Measurements from ENCODE around the gene ATP13A2. TPM values are rescaled to one million over a fixed set of nuclear protein-coding genes. Genes with fewer than 3 reads are reported as not detected.
A peak's percentile ranks its signal among the peaks of the same experiment; 100 is the strongest.
"Not testable (repeated sequence)": the region's sequence is repeated elsewhere in the genome, so short reads cannot be mapped to it uniquely, and the experiment has no call there.

Gene ATP13A2
- total RNA-seq, 4 donors from 2014 or later, result 42.7 to 62.0 (median 47.3) TPM

DNA sequence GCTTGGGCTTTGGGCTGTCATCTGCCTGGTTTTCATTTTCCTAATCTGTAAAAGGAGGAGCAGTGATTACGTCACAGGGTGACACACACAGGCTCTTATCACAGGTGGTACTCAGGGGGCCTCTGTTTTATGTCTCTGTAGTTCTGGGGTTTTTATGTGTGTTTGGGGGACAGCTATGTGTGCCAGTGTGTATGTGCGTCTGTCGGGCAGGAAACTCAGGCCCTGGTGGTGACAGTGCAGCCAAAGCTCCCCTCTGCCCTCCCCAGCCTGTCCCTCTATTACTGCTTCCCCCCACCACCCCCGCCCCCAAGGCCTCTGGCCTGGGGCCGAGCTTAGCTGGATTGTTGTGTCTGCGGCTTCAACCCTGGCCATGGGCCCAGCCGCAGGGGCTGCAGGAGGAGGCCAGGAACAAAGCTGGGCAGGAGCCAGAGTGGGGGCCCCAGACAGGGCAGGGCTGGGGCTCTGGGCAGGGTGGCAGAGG, 44.6 kb downstream of the ATP13A2 start:
- TF ChIP-seq, protein P1, sequence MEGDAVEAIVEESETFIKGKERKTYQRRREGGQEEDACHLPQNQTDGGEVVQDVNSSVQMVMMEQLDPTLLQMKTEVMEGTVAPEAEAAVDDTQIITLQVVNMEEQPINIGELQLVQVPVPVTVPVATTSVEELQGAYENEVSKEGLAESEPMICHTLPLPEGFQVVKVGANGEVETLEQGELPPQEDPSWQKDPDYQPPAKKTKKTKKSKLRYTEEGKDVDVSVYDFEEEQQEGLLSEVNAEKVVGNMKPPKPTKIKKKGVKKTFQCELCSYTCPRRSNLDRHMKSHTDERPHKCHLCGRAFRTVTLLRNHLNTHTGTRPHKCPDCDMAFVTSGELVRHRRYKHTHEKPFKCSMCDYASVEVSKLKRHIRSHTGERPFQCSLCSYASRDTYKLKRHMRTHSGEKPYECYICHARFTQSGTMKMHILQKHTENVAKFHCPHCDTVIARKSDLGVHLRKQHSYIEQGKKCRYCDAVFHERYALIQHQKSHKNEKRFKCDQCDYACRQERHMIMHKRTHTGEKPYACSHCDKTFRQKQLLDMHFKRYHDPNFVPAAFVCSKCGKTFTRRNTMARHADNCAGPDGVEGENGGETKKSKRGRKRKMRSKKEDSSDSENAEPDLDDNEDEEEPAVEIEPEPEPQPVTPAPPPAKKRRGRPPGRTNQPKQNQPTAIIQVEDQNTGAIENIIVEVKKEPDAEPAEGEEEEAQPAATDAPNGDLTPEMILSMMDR (IDR thresholded peaks at IDR 0.05), result no peak
- TF ChIP-seq EP300 (IDR thresholded peaks at IDR 0.05) (no peak), POLR2A (IDR thresholded peaks at IDR 0.05) (no peak), POLR2AphosphoS5 (IDR thresholded peaks at IDR 0.05) (no peak)
- no peaks in the 10 kb centered on the region for H3K9me3 ChIP-seq
- peaks cover 4% of the 10 kb centered on the region for H3K4me1 ChIP-seq
- no peak overlapping the region for H3K4me3 ChIP-seq
- no peak for DNase-seq (ENCODE audit: low spot score in 2 of 2)
- H3K36me3 ChIP-seq, result peaks cover 21% of the 10 kb centered on the region
- no peak overlapping the region for H3K27ac ChIP-seq
- WGBS, result 44% methylated on average over 7 of the region's 7 CpGs
- no peaks in the 10 kb centered on the region for H3K27me3 ChIP-seq

DNA sequence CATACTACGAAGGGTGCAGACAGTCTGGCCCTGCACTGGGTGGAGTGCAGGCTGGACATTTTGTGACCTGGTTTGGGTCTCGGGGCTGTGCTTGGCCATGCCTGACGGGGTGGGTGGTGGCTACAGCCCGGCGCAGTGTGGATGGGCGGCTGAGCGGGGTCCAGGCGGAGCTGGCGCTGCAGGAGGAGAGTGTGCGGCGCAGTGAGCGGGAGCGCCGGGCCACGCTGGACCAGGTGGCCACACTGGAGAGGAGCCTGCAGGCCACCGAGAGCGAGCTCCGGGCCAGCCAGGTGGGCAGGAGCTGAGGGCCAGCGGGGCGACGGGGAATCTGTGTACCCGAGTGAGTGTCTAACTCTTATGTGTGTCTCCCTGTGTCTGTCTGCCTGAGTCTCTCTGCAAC, 45.4 kb downstream of the ATP13A2 start:
- DNase-seq (ENCODE audit: low spot score in 2 of 2), result no peak
- Histone ChIP-seq H3K9me3 (no peaks in the 10 kb centered on the region), H3K4me3 (no peak overlapping the region), H3K27me3 (no peaks in the 10 kb centered on the region), H3K27ac (no peak overlapping the region), H3K36me3 (peaks cover 21% of the 10 kb centered on the region), H3K4me1 (peaks cover 1% of the 10 kb centered on the region)
- no peak for TF ChIP-seq POLR2AphosphoS5 (IDR thresholded peaks at IDR 0.05)
- no peak for TF ChIP-seq EP300 (IDR thresholded peaks at IDR 0.05)
- TF ChIP-seq POLR2A (IDR thresholded peaks at IDR 0.05), result no peak
- TF ChIP-seq, protein P1 (IDR thresholded peaks at IDR 0.05), result no peak
- 97% methylated on average over 12 of the region's 22 CpGs for WGBS

DNA sequence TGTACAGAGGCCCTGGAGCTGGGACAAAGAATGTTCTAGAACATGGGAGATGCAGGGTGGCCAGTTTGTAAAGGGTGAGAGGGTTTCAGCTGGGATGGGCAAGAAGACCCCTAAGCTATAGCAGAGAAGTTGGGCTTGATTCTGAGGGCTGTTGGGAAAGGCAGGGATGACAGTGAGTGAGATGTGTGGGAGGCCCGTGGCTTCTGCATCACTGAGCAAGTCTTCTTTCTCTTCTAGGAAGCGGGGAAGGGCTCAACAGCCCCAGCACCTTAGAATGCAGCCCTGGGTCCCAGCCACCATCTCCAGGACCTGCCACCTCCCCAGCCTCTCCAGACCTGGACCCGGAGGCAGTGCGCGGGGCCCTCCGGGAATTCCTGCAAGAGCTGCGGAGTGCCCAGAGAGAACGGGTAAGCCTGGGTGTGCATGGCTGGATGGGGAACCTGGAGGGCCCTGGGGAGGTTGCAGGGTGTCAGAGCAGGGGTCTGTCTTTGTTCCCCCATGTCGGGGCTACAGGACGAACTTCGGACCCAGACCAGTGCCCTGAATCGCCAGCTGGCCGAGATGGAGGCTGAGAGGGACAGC, 46.2 kb downstream of the ATP13A2 start:
- TF ChIP-seq, protein P1 (IDR thresholded peaks at IDR 0.05), result no peak
- TF ChIP-seq POLR2AphosphoS5 (IDR thresholded peaks at IDR 0.05) (no peak), EP300 (IDR thresholded peaks at IDR 0.05) (no peak), POLR2A (IDR thresholded peaks at IDR 0.05) (no peak)
- Histone ChIP-seq H3K27me3 (no peaks in the 10 kb centered on the region), H3K4me3 (no peak overlapping the region), H3K27ac (no peak overlapping the region), H3K4me1 (peaks cover 8% of the 10 kb centered on the region), H3K36me3 (peaks cover 21% of the 10 kb centered on the region), H3K9me3 (no peaks in the 10 kb centered on the region)
- WGBS, result 94% methylated on average over 13 of the region's 13 CpGs
- no peak for DNase-seq (ENCODE audit: low spot score in 2 of 2)

DNA sequence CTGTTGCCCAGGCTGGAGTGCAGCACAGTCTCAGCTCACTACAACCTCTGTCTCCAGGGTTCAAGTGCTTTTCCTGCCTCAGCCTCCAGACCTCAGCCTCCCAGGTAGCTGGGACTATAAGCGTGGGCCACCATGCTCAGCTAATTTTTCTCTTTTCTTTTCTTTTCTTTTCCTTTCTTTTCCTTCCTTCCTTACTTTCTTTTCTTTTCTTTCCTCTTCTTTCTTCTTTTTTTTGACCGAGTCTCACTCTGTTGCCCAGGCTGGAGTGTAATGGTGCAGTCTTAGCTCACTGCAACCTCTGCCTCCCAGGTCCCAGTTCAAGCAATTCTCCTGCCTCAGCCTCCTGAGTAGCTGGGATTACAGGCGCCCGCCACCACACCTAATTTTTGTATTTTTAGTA, 47.6 kb downstream of the ATP13A2 start:
- over 99% methylated on average over 4 of the region's 4 CpGs for WGBS
- not testable (repeated sequence) for H3K9me3 ChIP-seq; H3K27ac ChIP-seq; DNase-seq (ENCODE audit: low spot score in 2 of 2); H3K27me3 ChIP-seq; H3K4me3 ChIP-seq
- peaks cover 11% of the 10 kb centered on the region for H3K4me1 ChIP-seq
- peaks cover 21% of the 10 kb centered on the region for H3K36me3 ChIP-seq

DNA sequence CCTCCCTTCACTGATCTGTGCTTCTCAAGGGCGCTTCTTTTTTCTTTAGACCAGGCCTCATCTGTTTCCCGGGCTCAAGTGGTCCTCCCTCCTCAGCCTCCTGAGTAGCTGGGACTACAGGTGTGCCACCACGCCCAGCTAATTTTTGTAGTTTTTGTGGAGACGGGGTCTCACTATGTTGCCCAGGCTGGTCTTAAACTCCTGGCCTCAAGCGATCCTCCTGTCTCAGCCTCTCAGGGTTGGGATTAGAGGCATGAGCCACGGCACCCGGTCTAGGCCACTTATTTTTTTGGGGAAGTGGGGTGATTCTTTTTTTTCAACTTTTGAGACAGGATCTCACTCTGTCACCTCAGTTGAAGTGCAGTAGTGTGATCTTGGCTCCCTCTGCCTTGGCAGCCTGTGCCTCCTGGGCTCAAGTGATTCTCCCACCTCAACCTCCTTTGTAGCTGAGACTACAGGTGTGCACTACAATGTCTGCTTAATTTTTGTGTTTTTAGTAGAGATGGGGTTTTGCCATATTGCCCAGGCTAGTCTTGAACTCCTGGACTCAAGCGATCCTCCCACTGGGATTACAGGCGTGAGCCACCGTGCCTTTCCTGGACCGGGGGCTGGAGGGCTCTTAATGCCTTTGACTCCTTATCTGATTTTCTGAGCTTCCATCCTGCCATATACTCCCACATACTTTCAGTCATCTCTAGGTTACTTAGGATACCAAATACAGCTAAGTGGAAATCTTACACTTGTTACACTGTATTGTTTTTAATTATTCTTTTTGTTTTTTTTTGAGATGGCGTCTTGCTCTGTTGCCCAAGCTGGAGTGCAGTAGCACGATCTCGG, 50.2 kb downstream of the ATP13A2 start:
- H3K27me3 ChIP-seq, result no peaks in the 10 kb centered on the region
- DNase-seq (ENCODE audit: low spot score in 2 of 2), result no peak
- 88% methylated on average over 14 of the region's 14 CpGs for WGBS
- H3K36me3 ChIP-seq, result peaks cover 26% of the 10 kb centered on the region
- peaks cover 11% of the 10 kb centered on the region for H3K4me1 ChIP-seq
- H3K27ac ChIP-seq, result peak overlapping the region; percentile 46
- H3K9me3 ChIP-seq, result no peaks in the 10 kb centered on the region
- peak overlapping the region; percentile 53 for H3K4me3 ChIP-seq
- TF ChIP-seq POLR2A (IDR thresholded peaks at IDR 0.05) (no peak), EP300 (IDR thresholded peaks at IDR 0.05) (no peak), POLR2AphosphoS5 (IDR thresholded peaks at IDR 0.05) (no peak)
- TF ChIP-seq, protein P1 (IDR thresholded peaks at IDR 0.05), result no peak
